ENCODE data around the gene IL10RB. TPM values are rescaled to one million over a fixed set of nuclear protein-coding genes. Genes with fewer than 3 reads are reported as not detected.

Gene IL10RB
- total and polyA plus RNA-seq, 2 of the 13 experiments (the other 11 are each of a cell fraction or from before 2014, with no cell fraction given), result 17.4 to 18.2 TPM

- ChIA-PET POLR2A (no interaction called here), CTCF (ENCODE audit: low intra/inter-chr PET ratio, low total read pairs) (no interaction called here)
- Histone ChIP-seq H3K27ac (ENCODE audit: extremely low read length, insufficient read depth, low read length) (no peak overlapping the region), H3K4me1 (ENCODE audit: insufficient read depth, low read length) (peaks cover 36% of the 10 kb centered on the region), H3K27me3 (ENCODE audit: control insufficient read depth in 1 of 2, insufficient read depth in 2 of 2, low read length in 2 of 2) (no peaks in the 10 kb centered on the region), H3K4me2 (ENCODE audit: low read depth, low read length) (no peak overlapping the region), H2AFZ (ENCODE audit: low read length) (no peak overlapping the region), H3K9ac (ENCODE audit: insufficient read depth, low read depth, low read length) (no peak overlapping the region), H3K4me3 (replicated peaks in 1 of 3; ENCODE audit: insufficient read depth in 1 of 3, low read depth in 2 of 3, low read length in 3 of 3) (no peak overlapping the region), H3K36me3 (replicated peaks in 1 of 2; ENCODE audit: control insufficient read depth in 1 of 2, insufficient read depth in 2 of 2, low read length in 2 of 2) (no peaks in the 10 kb centered on the region), H3K9me3 (ENCODE audit: low read length) (no peaks in the 10 kb centered on the region), H4K20me1 (ENCODE audit: insufficient read depth, low read length) (no peaks in the 10 kb centered on the region), H3K79me2 (ENCODE audit: insufficient read depth, low read length) (no peaks in the 10 kb centered on the region)
- DNase-seq (ENCODE audit: low spot score) (no peak), ATAC-seq (no peak), FAIRE-seq (no peak)
- in situ Hi-C loops (cut with HindIII; ENCODE audit: extremely low pct_ligation_motif_present, low pct_unique_long_range_greater_than_20kb), result no loop called here
- WGBS (ENCODE audit: low lambda C conversion rate), result 84% methylated on average over 3 of the region's 3 CpGs
- no TSS peak for BruUV-seq (replicated peaks)
- intact Hi-C loops (cut with micrococcal nuclease; ENCODE audit: unreplicated experiment), result no loop called here
- TF ChIP-seq ZNF253 (CRISPR knock-in tag; IDR thresholded peaks at IDR 0.05; ENCODE audit: borderline replicate concordance), result no peak
- TF ChIP-seq ZNF687 (CRISPR knock-in tag; IDR thresholded peaks at IDR 0.05), result no peak
- no peak for TF ChIP-seq ZNF407 (CRISPR knock-in tag; IDR thresholded peaks at IDR 0.05; ENCODE audit: not compliant biosample characterization)
- no peak for TF ChIP-seq ZBTB1 (CRISPR knock-in tag; IDR thresholded peaks at IDR 0.05; ENCODE audit: borderline replicate concordance)
- no peak for TF ChIP-seq NKX3-1 (CRISPR knock-in tag; IDR thresholded peaks at IDR 0.05)
- TF ChIP-seq SSRP1 (CRISPR knock-in tag; IDR thresholded peaks at IDR 0.05), result no peak
- TF ChIP-seq CSRNP1 (CRISPR knock-in tag; IDR thresholded peaks at IDR 0.05), result no peak
- TF ChIP-seq PAF1 (CRISPR knock-in tag; IDR thresholded peaks at IDR 0.05), result no peak
- no peak for TF ChIP-seq ZNF660 (CRISPR knock-in tag; IDR thresholded peaks at IDR 0.05; ENCODE audit: borderline replicate concordance, low read depth)
- TF ChIP-seq GATA4 (IDR thresholded peaks at IDR 0.05; ENCODE audit: borderline replicate concordance, low read depth), result no peak
- no peak for TF ChIP-seq ZNF468 (CRISPR knock-in tag; IDR thresholded peaks at IDR 0.05)
These were observed 46.2 kb upstream of the IL10RB start for GRCh38 chr21:33219954-33220353.
